ENCODE data around the gene NR2C1. TPM values are rescaled to one million over a fixed set of nuclear protein-coding genes. Genes with fewer than 3 reads are reported as not detected.

The NR2C1 gene
- total RNA-seq, 4 donors from 2014 or later = 31.5 to 57.3 (median 40.4) TPM

DNA sequence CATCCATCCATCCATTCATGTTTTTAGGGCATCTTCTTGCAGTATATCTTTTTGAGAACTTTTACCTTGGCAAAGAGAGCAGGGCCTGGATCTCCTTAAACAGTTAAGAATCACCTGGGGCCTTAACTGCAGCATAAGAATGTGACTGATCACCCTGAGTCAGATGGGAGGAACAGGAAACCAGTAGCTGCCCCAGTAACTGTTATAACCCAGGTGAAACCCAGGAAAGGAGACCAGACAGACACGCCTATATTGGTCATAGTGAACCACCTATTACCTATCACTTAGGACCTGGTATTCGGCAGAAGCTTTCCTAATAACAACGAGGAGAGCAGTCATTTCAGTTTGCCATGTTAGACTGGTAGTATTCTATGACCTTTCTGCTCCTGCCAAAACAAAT lies 43.4 kb upstream of the NR2C1 start:
- TF ChIP-seq EP300 (IDR thresholded peaks at IDR 0.05) (no peak), POLR2A (IDR thresholded peaks at IDR 0.05; ENCODE audit: low read depth) (no peak), POLR2AphosphoS5 (IDR thresholded peaks at IDR 0.05) (no peak)
- TF ChIP-seq, protein P1, sequence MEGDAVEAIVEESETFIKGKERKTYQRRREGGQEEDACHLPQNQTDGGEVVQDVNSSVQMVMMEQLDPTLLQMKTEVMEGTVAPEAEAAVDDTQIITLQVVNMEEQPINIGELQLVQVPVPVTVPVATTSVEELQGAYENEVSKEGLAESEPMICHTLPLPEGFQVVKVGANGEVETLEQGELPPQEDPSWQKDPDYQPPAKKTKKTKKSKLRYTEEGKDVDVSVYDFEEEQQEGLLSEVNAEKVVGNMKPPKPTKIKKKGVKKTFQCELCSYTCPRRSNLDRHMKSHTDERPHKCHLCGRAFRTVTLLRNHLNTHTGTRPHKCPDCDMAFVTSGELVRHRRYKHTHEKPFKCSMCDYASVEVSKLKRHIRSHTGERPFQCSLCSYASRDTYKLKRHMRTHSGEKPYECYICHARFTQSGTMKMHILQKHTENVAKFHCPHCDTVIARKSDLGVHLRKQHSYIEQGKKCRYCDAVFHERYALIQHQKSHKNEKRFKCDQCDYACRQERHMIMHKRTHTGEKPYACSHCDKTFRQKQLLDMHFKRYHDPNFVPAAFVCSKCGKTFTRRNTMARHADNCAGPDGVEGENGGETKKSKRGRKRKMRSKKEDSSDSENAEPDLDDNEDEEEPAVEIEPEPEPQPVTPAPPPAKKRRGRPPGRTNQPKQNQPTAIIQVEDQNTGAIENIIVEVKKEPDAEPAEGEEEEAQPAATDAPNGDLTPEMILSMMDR (IDR thresholded peaks at IDR 0.05) = no peak
- DNase-seq (ENCODE audit: extremely low spot score) = no peak
- peaks cover 0 to 17% (median 14%) of the 10 kb centered on the region in 4 donors for H3K36me3 ChIP-seq
- H3K9me3 ChIP-seq = no peaks in the 10 kb centered on the region
- 44% methylated on average over 3 of the region's 3 CpGs for WGBS
- peaks cover 26 to 42% (median 40%) of the 10 kb centered on the region in 4 donors for H3K4me1 ChIP-seq
- peak overlapping the region; percentile 56 to 74 (median 68) for H3K27ac ChIP-seq (replicated peaks in 1 of 4)
- intact Hi-C loops (cut with DNase I) = loop anchor here (2.0 to 5.0 kb wide), 4 partner anchors 44 to 418 kb away; partner anchors contain the start of genes FGD6, NR2C1 and VEZT
- no peaks in the 10 kb centered on the region for H3K27me3 ChIP-seq
- no peak overlapping the region for H3K4me3 ChIP-seq

DNA sequence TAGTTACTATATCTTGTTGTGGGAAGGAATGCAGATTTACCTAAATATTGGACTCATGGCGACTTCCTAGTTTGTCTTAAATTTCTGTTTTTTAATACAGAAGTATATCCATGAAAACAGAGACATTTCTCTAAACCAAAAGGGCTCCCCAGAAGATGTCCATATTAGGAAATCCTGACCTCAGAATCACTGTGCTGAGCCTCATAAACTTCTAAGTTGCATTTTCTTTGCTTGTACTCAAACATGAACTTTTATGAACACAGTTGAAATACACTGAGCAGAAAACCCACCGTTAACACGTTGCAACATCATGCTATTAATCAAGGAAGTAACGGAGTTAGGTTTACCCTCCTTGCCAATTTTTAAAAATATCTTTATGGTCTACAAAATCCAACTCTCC lies 42.9 kb upstream of the NR2C1 start:
- 48% methylated on average over 4 of the region's 4 CpGs for WGBS

DNA sequence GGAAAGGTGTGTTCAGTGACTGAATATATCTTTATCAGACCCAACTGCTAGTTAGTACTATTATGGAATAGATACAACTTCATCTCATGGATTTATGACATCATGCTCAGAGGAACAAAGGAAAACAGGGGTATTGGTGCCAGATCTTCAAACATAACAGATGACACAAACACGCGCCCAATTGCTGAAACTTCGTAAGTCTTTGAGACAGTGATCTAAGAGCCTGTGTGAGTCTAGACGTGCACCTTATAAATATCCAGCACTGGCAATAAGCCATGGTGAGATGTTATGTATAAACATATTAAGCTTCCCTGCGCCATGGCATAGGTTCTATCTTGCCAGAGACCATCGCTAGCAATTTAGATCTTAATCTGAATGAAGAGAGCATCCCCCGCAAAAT lies 42.2 kb upstream of the NR2C1 start:
- H3K4me1 ChIP-seq = peaks cover 26 to 42% (median 40%) of the 10 kb centered on the region in 4 donors
- no peak for DNase-seq (ENCODE audit: extremely low spot score)
- TF ChIP-seq, protein P1 (IDR thresholded peaks at IDR 0.05) = no peak
- TF ChIP-seq POLR2A (IDR thresholded peaks at IDR 0.05; ENCODE audit: low read depth) (no peak), POLR2AphosphoS5 (IDR thresholded peaks at IDR 0.05) (no peak), EP300 (IDR thresholded peaks at IDR 0.05) (no peak)
- no peaks in the 10 kb centered on the region for H3K27me3 ChIP-seq
- peaks cover 0 to 23% (median 15%) of the 10 kb centered on the region in 4 donors for H3K36me3 ChIP-seq
- H3K9me3 ChIP-seq = no peaks in the 10 kb centered on the region
- H3K27ac ChIP-seq (replicated peaks in 1 of 4) = peak overlapping the region; percentile 56 to 74 (median 68)
- no peak overlapping the region for H3K4me3 ChIP-seq
- 49% methylated on average over 7 of the region's 7 CpGs for WGBS
- intact Hi-C loops (cut with DNase I) = loop anchor here (2.0 to 5.0 kb wide), 4 partner anchors 43 to 419 kb away; partner anchors contain the start of genes FGD6, NR2C1 and VEZT

More for the DNA sequence above, 42.9 kb upstream of the NR2C1 start:
- Histone ChIP-seq H3K4me1 (peaks cover 26 to 42% (median 40%) of the 10 kb centered on the region in 4 donors), H3K27me3 (no peaks in the 10 kb centered on the region), H3K9me3 (no peaks in the 10 kb centered on the region), H3K4me3 (no peak overlapping the region), H3K27ac (replicated peaks in 1 of 4) (peak overlapping the region; percentile 56 to 74 (median 68)), H3K36me3 (peaks cover 0 to 19% (median 15%) of the 10 kb centered on the region in 4 donors)
- DNase-seq (ENCODE audit: extremely low spot score) = no peak
- TF ChIP-seq POLR2AphosphoS5 (IDR thresholded peaks at IDR 0.05) = no peak
- TF ChIP-seq, protein P1 (IDR thresholded peaks at IDR 0.05) = no peak
- no peak for TF ChIP-seq POLR2A (IDR thresholded peaks at IDR 0.05; ENCODE audit: low read depth)
- TF ChIP-seq EP300 (IDR thresholded peaks at IDR 0.05) = no peak
- intact Hi-C loops (cut with DNase I) = loop anchor here (2.0 to 5.0 kb wide), 4 partner anchors 44 to 418 kb away; partner anchors contain the start of genes FGD6, NR2C1 and VEZT

DNA sequence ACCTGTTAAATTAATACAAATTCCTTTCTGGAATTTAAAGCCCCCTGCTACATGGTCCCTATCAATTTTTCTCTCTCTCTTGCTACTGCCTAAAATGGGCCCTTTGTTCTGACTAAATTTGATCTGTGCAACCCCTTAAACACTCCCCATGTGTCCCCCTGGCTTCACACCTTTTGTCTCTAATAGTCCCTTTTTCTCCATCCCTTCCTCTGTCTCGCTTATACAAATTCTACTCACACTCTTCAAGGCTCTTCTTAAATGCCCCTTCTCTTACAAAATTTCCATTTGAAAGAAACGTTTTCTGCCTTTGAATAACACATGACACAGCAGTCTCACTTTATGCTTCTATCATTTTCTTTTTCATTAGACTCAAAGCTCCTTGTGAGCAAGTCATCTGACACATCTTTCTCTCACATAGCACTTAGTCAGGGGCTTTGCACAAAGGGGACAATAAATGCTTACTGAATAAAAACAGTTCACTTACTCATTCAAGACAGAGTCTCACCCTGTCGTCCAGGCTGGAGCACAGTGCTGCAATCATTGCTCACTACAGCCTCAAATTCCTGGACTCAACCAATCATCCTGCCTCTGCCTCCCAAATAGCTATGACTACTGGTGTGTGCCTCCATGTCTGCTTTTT lies 41.5 kb upstream of the NR2C1 start:
- TF ChIP-seq POLR2A (IDR thresholded peaks at IDR 0.05; ENCODE audit: low read depth) = no peak
- DNase-seq (ENCODE audit: extremely low spot score) = no peak
- Histone ChIP-seq H3K4me3 (no peak overlapping the region), H3K9me3 (no peaks in the 10 kb centered on the region), H3K4me1 (peaks cover 26 to 42% (median 40%) of the 10 kb centered on the region in 4 donors), H3K36me3 (peaks cover 0 to 23% (median 15%) of the 10 kb centered on the region in 4 donors), H3K27ac (replicated peaks in 1 of 4) (peak overlapping the region in 1 of 4 donors; percentile 74), H3K27me3 (no peaks in the 10 kb centered on the region)
- intact Hi-C loops (cut with DNase I) = loop anchor here (5.0 kb wide), 1 partner anchor 102 kb away; the partner anchor contains the start of genes FGD6 and VEZT
- 71% methylated on average over 3 of the region's 3 CpGs for WGBS

DNA sequence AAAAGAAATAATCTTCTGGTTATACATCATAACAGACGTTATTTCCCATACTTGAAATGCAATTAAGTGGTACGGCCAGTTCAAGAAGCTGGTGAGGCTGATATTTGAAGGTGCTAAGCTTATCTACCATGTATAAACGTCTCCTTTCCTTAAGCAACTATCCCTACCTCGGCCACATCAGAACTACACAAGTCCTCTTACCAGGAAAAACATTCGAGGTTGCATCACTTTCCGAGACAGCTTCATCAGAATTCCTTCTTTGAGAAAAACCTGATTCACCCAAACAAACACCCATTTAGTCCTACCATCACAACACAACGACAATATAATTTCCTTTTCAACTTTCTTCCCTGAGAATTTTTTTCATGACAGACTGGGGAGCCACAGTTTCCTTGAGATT lies 33.9 kb upstream of the NR2C1 start:
- WGBS = 86% methylated on average over 7 of the region's 7 CpGs
- DNase-seq (ENCODE audit: extremely low spot score) = no peak
- Histone ChIP-seq H3K36me3 (peaks cover 4 to 66% (median 28%) of the 10 kb centered on the region in 4 donors), H3K4me3 (no peak overlapping the region), H3K27ac (replicated peaks in 1 of 4) (no peak overlapping the region), H3K27me3 (no peaks in the 10 kb centered on the region), H3K4me1 (peaks cover 0 to 20% (median 7%) of the 10 kb centered on the region in 4 donors), H3K9me3 (no peaks in the 10 kb centered on the region)
- intact Hi-C loops (cut with DNase I) = no loop called here
- TF ChIP-seq POLR2A (IDR thresholded peaks at IDR 0.05; ENCODE audit: low read depth) (no peak), EP300 (IDR thresholded peaks at IDR 0.05) (no peak), POLR2AphosphoS5 (IDR thresholded peaks at IDR 0.05) (no peak)
- TF ChIP-seq, protein P1 (IDR thresholded peaks at IDR 0.05) = no peak

All from esophagus muscularis mucosa (tissue), 4 donors.